Ovary (tissue), 9 donors: ENCODE results near the gene SLC22A3. TPM values are rescaled to one million over a fixed set of nuclear protein-coding genes. Genes with fewer than 3 reads are reported as not detected.

Source experiments
- DNase-seq, 5 donors: peaks; one replicate each; pipeline ENCODE4 v3.0.0-alpha.2; 2019 to 2020
- H3K27ac ChIP-seq, 2 donors: fragments of 200-600 bp; one replicate each; pipeline versions ENCODE4 v1.5.1 to v1.8.0; 2019 to 2022
- H3K27me3 ChIP-seq: fragments of 200-600 bp; one replicate; pipeline ENCODE4 v1.8.0; 2022
- H3K36me3 ChIP-seq: fragments of 200-600 bp; sonication (generic); one replicate; pipeline ENCODE4 v1.5.1; 2019
- H3K4me1 ChIP-seq: one replicate; pipeline ENCODE4 v1.8.1; 2013; ENCODE audit warnings: mild to moderate bottlenecking, moderate library complexity; ENCODE audit not compliant: insufficient read depth
- H3K4me3 ChIP-seq: fragments of 200-600 bp; sonication (generic); one replicate; pipeline ENCODE4 v1.5.1; 2017
- H3K9me3 ChIP-seq, 2 donors: fragments of 200-600 bp in 1 of 2; sonication (generic) in 1 of 2; one replicate each; pipeline versions ENCODE4 v1.5.1 to v1.8.1; 2013 to 2019; ENCODE audit warnings: mild to moderate bottlenecking in 1 of 2, moderate library complexity in 1 of 2
- EP300 ChIP-seq: sonication (generic); formaldehyde crosslinking; IDR thresholded peaks from one replicate; pipeline ENCODE4 v1.6.1; 2017; ENCODE audit warnings: antibody characterized with exemption
- POLR2A ChIP-seq: fragments of 450-650 bp; IDR thresholded peaks from one replicate; pipeline ENCODE4 v1.6.1; 2017; ENCODE audit warnings: antibody characterized with exemption, mild to moderate bottlenecking, moderate library complexity
- WGBS, 3 donors: extraction: QIAGEN DNeasy Blood & Tissue Kit in 1 of 3; methylation state at CpG; one replicate each; pipeline versions ENCODE4 v1.1.5 to v1.1.7; 2013 to 2017; 5-methylcytosine and 5-hydroxymethylcytosine counted together
- intact Hi-C, 4 donors: fragments of 100-400 bp; cut with DNase I; formaldehyde crosslinking; loops; one replicate each; pipeline versions ENCODE4 v1.11.0 to v1.15.1; 2022 to 2023
- polyA plus RNA-seq, 2 donors: library from polyadenylated mRNA; stranded (reverse); fragments of 200-250 nt in 1 of 2; fragments of 350-450 nt in 1 of 2; fragmentation: Illumina TruSeq in 1 of 2; extraction: RNeasy Lipid Tissue Mini Kit (QIAGEN cat#74804) in 1 of 2; gene quantifications; one replicate each; pipeline ENCODE4 v1.2.3, GENCODE V29; 2013 to 2014
- total RNA-seq, 7 donors: library from RNA; depleted of rRNA in 2 of 7; stranded (reverse); fragments of >200 nt in 2 of 7; fragmentation: NEBNext Ultra II Directional in 3 of 7; extraction: Animal tissue kit (Norgen Biotek cat#: 25700) in 3 of 7; gene quantifications; one replicate each; pipeline versions ENCODE4 v1.1.0 to v1.2.4, GENCODE V29; 2016 to 2023
- TF ChIP-seq, protein P1 (sequence below), 3 donors: fragments of 450-650 bp in 2 of 3; fragments of 200-600 bp in 1 of 3; IDR thresholded peaks; one replicate each; pipeline versions ENCODE4 v1.5.1 to v1.8.0; 2016 to 2022; ENCODE audit warnings: antibody characterized with exemption in 3 of 3, mild to moderate bottlenecking in 1 of 3
- donor health status: DM: no; HTN: no; CAD: no; lungs with moderate emphysema.
- donor health status: DM: no; HTN: no; CAD: no.
- donor health status: Bipolar disorder and iron deficiency.
- donor health status: DM: yes; HTN: yes; CAD: no.
- donor health status: DM: no; HTN: no; CAD: no.
- donor health status: DM: yes; HTN: yes; CAD: no.

SLC22A3 gene
- total and polyA plus RNA-seq, 9 donors: 13.5 to 42.5 (median 30.5) TPM

DNA sequence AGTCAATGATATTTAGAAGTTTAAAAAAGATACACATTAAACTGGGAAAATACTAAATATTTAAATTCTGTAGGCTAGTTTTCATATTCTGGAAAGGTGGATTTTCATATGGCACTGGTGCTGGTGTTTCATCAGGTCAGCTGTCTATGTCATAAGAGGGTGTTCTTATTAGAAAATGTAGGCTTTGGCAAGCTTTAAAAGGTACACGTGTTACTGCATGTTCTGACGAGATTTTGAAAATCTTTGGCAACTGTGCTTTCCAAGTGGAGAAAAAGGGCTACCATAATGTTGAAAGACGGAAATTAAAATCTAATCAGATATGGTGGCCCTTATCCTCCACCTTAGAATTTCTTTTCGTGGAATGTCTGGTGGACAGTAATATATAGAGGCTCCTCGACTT is 30.0 kb downstream of the SLC22A3 start:
- H3K4me3 ChIP-seq: no peak overlapping the region
- DNase-seq: no peak
- H3K27me3 ChIP-seq: no peaks in the 10 kb centered on the region
- TF ChIP-seq POLR2A: no peak
- TF ChIP-seq, protein P1, sequence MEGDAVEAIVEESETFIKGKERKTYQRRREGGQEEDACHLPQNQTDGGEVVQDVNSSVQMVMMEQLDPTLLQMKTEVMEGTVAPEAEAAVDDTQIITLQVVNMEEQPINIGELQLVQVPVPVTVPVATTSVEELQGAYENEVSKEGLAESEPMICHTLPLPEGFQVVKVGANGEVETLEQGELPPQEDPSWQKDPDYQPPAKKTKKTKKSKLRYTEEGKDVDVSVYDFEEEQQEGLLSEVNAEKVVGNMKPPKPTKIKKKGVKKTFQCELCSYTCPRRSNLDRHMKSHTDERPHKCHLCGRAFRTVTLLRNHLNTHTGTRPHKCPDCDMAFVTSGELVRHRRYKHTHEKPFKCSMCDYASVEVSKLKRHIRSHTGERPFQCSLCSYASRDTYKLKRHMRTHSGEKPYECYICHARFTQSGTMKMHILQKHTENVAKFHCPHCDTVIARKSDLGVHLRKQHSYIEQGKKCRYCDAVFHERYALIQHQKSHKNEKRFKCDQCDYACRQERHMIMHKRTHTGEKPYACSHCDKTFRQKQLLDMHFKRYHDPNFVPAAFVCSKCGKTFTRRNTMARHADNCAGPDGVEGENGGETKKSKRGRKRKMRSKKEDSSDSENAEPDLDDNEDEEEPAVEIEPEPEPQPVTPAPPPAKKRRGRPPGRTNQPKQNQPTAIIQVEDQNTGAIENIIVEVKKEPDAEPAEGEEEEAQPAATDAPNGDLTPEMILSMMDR (IDR thresholded peaks at IDR 0.05): no peak
- no peak for TF ChIP-seq EP300
- H3K9me3 ChIP-seq: peaks cover 0 to 5% of the 10 kb centered on the region in 2 donors
- peaks cover 2% of the 10 kb centered on the region for H3K4me1 ChIP-seq
- no peaks in the 10 kb centered on the region for H3K36me3 ChIP-seq
- 48 to 83% (median 77%) methylated on average over 5 of the region's 5 CpGs for WGBS, 3 donors
- intact Hi-C loops: no loop called here
- no peak overlapping the region for H3K27ac ChIP-seq

DNA sequence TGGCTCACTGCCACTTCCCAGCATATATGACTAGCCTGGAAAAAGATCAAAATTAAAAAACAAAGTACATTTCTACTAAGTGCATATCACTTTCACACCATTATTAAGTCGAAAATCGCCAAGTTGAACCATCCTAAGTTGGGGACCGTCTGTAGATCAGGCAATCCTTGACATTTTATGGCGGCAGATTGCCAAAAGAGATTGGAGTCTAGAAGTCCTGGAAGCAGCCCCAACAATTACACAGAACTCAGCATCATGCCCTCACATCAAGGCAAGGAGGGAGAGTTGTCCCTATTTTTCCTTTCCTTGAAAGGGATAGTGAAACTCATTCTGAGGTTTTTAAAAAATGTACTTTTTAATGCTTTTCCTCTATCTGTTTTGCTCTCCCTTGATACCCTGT is 30.7 kb downstream of the SLC22A3 start:
- DNase-seq: no peak
- TF ChIP-seq EP300 (no peak), POLR2A (no peak)
- TF ChIP-seq, protein P1 (IDR thresholded peaks at IDR 0.05): no peak
- Histone ChIP-seq H3K4me3 (no peak overlapping the region), H3K4me1 (peaks cover 2% of the 10 kb centered on the region), H3K36me3 (no peaks in the 10 kb centered on the region), H3K27ac (no peak overlapping the region), H3K9me3 (peaks cover 0 to 5% of the 10 kb centered on the region in 2 donors), H3K27me3 (no peaks in the 10 kb centered on the region)
- intact Hi-C loops: no loop called here
- WGBS, 3 donors: 69 to 77% (median 70%) methylated on average over 4 of the region's 4 CpGs

DNA sequence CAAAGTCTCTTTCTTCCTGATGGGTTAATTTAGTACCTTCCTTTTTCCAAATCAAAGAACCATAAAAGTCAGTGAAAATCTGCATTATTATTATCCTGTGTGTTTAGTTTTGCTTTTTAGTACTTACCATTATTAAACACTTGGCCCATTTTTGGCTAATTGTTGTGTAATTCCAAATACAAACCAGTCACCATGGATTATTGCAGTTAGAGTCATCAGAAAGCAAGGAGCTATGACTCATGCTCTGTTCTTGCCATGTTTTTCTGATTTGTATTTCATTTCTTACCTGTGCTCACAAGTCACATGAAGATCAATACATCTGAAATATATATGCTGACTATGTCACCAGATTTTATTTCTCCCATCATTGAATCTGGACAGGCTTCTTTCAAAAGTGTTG is 31.3 kb downstream of the SLC22A3 start:
- intact Hi-C loops: no loop called here
- Histone ChIP-seq H3K27me3 (no peaks in the 10 kb centered on the region), H3K36me3 (no peaks in the 10 kb centered on the region), H3K27ac (no peak overlapping the region), H3K9me3 (peaks cover 0 to 5% of the 10 kb centered on the region in 2 donors), H3K4me3 (no peak overlapping the region), H3K4me1 (peaks cover 2% of the 10 kb centered on the region)
- DNase-seq: no peak
- TF ChIP-seq EP300: no peak
- no peak for TF ChIP-seq POLR2A

DNA sequence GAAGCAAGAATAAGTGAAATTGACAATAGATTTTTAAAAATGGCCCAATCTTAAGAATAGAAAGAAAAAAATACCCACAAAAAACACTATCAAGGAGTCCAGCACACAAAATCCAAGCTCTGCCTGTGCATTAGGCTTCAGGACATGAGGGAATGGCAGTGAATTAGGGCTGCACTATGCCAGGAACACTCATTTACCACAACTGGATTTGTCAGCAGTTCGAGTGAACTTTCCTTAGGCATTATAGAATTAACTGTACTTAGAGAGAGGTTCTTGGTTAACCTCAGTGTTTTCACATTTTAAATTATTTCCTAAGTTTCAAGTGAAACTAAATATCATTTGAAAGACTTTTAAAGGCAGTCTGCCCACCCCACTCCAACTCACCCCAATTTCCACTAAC is 34.8 kb downstream of the SLC22A3 start:
- DNase-seq: no peak
- intact Hi-C loops: no loop called here
- H3K36me3 ChIP-seq: no peaks in the 10 kb centered on the region
- TF ChIP-seq EP300: no peak
- no peak for TF ChIP-seq POLR2A
- TF ChIP-seq, protein P1 (IDR thresholded peaks at IDR 0.05): no peak
- H3K27me3 ChIP-seq: no peaks in the 10 kb centered on the region
- peaks cover 0 to 5% of the 10 kb centered on the region in 2 donors for H3K9me3 ChIP-seq
- peaks cover 10% of the 10 kb centered on the region for H3K4me1 ChIP-seq
- no peak overlapping the region for H3K27ac ChIP-seq
- H3K4me3 ChIP-seq: no peak overlapping the region
- WGBS, 3 donors: 84 to 90% (median 86%) methylated on average over 1 of the region's 1 CpG

DNA sequence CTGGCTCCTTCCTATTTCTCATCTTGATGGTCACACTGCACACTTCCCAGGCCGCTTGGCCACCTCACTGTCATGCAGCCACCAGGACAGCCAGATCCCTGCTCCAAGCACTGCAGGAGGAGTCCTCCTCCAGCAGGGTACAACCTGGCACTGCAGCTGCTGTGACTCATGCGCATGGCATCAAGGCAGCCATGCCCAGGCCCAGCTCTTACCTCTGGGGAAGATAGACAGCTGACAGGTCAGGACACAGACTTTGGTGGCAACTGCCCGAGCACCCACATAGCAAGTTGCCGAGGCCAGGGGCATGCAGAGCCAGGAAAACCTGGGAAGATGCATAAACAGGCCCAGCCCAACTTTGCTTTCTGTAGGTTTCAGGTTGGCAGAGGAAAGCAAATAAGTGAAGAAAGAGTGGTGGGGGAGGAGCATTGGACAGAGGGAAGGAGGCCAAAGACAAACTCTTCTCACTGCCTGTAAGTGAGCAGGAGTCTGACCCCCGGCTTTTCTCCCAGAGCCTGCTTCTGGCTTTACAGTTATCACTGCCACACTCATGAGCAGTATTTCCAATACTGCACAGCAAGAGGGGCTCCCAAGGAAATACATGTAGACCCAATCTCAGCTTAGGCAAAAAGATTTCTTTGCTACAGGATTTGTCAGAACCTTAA is 38.8 kb downstream of the SLC22A3 start:
- no peak overlapping the region for H3K27ac ChIP-seq
- no peaks in the 10 kb centered on the region for H3K27me3 ChIP-seq
- TF ChIP-seq EP300 (no peak), POLR2A (no peak)
- TF ChIP-seq, protein P1 (IDR thresholded peaks at IDR 0.05): no peak
- peak in 3 of 5 donors; percentile 51 to 79 (median 77) for DNase-seq
- H3K4me3 ChIP-seq: no peak overlapping the region
- no peaks in the 10 kb centered on the region for H3K36me3 ChIP-seq
- H3K9me3 ChIP-seq: peaks cover 0 to 5% of the 10 kb centered on the region in 2 donors
- 47 to 85% (median 70%) methylated on average over 4 to 5 of the region's 5 CpGs for WGBS, 3 donors
- H3K4me1 ChIP-seq: peaks cover 9% of the 10 kb centered on the region
- intact Hi-C loops: no loop called here
